Activated gamma-delta T cell treated with Interleukin-2 at 50 U/mL for 16 hours (primary cell): Measurements from ENCODE around the gene SMG9.
"Not testable (repeated sequence)": the region's sequence is repeated elsewhere in the genome, so short reads cannot be mapped to it uniquely, and the experiment has no call there.

Experiments used
- DNase-seq: peaks from one replicate; pipeline ENCODE4 v3.0.0-alpha.2; 2020

The SMG9 gene

GRCh38 chr19:43687660-43687997, 67.1 kb downstream of the SMG9 start:
- DNase-seq, result no peak

- no peak for DNase-seq
These were observed 70.4 kb downstream of the SMG9 start for GRCh38 chr19:43684326-43684725.

- no peak for DNase-seq
These were observed 70.9 kb downstream of the SMG9 start for GRCh38 chr19:43683905-43684304.

- no peak for DNase-seq
These were observed 71.7 kb downstream of the SMG9 start for GRCh38 chr19:43682824-43683661.

- DNase-seq, result not testable (repeated sequence)
These were observed 72.5 kb downstream of the SMG9 start for GRCh38 chr19:43682269-43682668.

GRCh38 chr19:43681821-43682220, 72.9 kb downstream of the SMG9 start:
- DNase-seq, result no peak

- DNase-seq, result no peak
These were observed 76.1 kb downstream of the SMG9 start for GRCh38 chr19:43678512-43679261.
